HL-60 (cell line): ENCODE data around the gene MSX1.

ENCODE experiments used
- DNase-seq, 2 experiments: peaks; one replicate each; pipeline ENCODE4 v3.0.0-alpha.2; 2010 to 2020; ENCODE audit warnings: low read depth in 1 of 2, low spot score in 1 of 2
- H3K27ac ChIP-seq: fragments of 250-450 bp; sonication (Bioruptor Pico); replicated peaks from 2 replicates; pipeline ENCODE4 v1.5.1; 2020; ENCODE audit warnings: mild to moderate bottlenecking, moderate library complexity
- H3K27me3 ChIP-seq: fragments of 250-450 bp; sonication (Bioruptor Pico); 2 replicates; pipeline ENCODE4 v1.5.1; 2021; ENCODE audit warnings: mild to moderate bottlenecking, moderate library complexity; ENCODE audit not compliant: insufficient read depth, poor library complexity, severe bottlenecking
- H3K4me3 ChIP-seq: replicated peaks from 2 replicates; pipeline ENCODE4 v1.5.1; 2011; ENCODE audit warnings: mild to moderate bottlenecking, control low read depth, low read length; ENCODE audit not compliant: insufficient read depth
- GABPA ChIP-seq: IDR thresholded peaks from 2 replicates; pipeline ENCODE4 v1.6.1; 2012; ENCODE audit warnings: low read depth
- POLR2AphosphoS5 ChIP-seq: IDR thresholded peaks from 2 replicates; pipeline ENCODE4 v1.6.1; 2012; ENCODE audit warnings: low read depth
- SPI1 ChIP-seq: IDR thresholded peaks from 2 replicates; pipeline ENCODE4 v1.6.1; 2012; ENCODE audit warnings: low read depth, mild to moderate bottlenecking, borderline replicate concordance
- TF ChIP-seq, protein P1 (sequence below): IDR thresholded peaks from 2 replicates; pipeline ENCODE4 v1.6.1; 2012; ENCODE audit warnings: low read depth; ENCODE audit not compliant: insufficient replicate concordance
- TF ChIP-seq, protein P2 (sequence below): IDR thresholded peaks from one replicate; pipeline ENCODE4 v1.5.1; 2011; ENCODE audit warnings: low read length, control low read depth, inconsistent platforms; ENCODE audit not compliant: insufficient read depth

MSX1 gene

DNA sequence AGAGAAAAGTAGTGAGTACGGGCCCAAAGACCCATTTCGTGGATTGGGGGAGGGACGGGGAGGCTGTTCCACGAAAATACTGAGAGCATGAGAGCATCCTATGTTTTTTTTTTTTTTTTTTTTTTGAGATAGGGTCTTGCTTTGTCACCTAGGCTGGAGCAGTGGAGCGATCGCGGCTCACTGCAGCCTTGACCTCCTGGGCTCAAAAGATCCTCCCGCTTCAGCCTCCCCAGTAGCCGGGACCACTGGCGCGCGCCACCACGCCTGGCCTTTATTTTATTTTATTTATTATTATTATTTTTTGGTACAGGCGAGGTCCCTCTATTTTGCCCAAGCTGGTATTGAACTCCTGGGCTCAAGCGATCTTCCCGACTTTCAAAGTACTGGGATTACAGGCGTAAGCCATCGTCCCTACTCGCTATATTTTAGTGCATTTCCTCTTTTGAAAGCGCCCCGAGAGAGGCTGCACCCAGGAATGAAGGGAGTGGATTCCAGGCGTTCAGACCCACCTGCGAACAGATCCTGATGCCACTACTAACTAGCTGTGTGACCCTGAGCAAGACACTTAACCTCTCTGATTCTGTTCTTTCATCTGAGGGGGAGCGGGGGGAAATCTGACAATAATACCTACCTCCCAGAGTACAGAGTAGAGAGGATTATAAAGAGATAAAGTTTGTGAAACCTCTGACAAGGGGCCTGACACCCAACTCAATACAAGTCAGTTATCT lies 5.4 kb upstream of the MSX1 start:
- peaks cover 66% of the 10 kb centered on the region for H3K27me3 ChIP-seq
- H3K4me3 ChIP-seq: no peak overlapping the region
- no peak for DNase-seq
- H3K27ac ChIP-seq: no peak overlapping the region
- no peak for TF ChIP-seq GABPA
- TF ChIP-seq SPI1: no peak
- TF ChIP-seq, protein P1, sequence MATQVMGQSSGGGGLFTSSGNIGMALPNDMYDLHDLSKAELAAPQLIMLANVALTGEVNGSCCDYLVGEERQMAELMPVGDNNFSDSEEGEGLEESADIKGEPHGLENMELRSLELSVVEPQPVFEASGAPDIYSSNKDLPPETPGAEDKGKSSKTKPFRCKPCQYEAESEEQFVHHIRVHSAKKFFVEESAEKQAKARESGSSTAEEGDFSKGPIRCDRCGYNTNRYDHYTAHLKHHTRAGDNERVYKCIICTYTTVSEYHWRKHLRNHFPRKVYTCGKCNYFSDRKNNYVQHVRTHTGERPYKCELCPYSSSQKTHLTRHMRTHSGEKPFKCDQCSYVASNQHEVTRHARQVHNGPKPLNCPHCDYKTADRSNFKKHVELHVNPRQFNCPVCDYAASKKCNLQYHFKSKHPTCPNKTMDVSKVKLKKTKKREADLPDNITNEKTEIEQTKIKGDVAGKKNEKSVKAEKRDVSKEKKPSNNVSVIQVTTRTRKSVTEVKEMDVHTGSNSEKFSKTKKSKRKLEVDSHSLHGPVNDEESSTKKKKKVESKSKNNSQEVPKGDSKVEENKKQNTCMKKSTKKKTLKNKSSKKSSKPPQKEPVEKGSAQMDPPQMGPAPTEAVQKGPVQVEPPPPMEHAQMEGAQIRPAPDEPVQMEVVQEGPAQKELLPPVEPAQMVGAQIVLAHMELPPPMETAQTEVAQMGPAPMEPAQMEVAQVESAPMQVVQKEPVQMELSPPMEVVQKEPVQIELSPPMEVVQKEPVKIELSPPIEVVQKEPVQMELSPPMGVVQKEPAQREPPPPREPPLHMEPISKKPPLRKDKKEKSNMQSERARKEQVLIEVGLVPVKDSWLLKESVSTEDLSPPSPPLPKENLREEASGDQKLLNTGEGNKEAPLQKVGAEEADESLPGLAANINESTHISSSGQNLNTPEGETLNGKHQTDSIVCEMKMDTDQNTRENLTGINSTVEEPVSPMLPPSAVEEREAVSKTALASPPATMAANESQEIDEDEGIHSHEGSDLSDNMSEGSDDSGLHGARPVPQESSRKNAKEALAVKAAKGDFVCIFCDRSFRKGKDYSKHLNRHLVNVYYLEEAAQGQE: no peak
- TF ChIP-seq, protein P2, sequence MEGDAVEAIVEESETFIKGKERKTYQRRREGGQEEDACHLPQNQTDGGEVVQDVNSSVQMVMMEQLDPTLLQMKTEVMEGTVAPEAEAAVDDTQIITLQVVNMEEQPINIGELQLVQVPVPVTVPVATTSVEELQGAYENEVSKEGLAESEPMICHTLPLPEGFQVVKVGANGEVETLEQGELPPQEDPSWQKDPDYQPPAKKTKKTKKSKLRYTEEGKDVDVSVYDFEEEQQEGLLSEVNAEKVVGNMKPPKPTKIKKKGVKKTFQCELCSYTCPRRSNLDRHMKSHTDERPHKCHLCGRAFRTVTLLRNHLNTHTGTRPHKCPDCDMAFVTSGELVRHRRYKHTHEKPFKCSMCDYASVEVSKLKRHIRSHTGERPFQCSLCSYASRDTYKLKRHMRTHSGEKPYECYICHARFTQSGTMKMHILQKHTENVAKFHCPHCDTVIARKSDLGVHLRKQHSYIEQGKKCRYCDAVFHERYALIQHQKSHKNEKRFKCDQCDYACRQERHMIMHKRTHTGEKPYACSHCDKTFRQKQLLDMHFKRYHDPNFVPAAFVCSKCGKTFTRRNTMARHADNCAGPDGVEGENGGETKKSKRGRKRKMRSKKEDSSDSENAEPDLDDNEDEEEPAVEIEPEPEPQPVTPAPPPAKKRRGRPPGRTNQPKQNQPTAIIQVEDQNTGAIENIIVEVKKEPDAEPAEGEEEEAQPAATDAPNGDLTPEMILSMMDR: no peak
- TF ChIP-seq POLR2AphosphoS5: no peak

DNA sequence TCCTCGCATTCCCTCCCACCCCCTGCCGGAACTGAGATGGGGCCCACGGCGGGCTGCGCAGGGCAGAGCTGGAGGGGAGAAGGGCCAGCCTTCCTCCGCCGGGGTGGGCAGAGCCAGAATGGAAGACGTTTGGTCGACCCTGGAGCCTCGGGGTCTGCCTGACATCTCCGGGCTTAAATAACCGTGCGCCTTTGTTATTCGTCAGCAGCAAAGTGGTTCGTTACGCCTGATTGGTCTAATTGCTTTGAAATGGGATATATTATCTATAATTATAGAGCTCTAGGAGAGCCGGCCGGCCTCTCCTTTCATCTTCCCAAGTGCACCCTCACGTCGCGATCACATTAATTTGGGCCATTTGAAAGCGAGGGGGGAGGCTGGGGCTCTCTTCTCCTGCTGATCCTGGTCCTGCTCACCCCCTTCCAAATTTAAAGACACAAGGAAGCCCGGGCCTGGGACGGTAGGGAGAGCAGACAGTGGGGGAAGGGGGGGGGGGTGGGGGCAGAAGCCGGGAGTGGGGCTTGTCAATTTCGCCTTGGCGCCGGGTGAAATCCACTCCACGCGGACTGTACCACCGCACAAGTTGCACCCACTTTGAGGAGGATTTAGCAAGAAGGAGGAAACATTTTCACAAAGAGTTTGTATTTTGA lies 4.7 kb upstream of the MSX1 start:
- Histone ChIP-seq H3K27ac (no peak overlapping the region), H3K27me3 (peaks cover 68% of the 10 kb centered on the region), H3K4me3 (no peak overlapping the region)
- no peak for TF ChIP-seq GABPA
- TF ChIP-seq, protein P2: no peak
- no peak for TF ChIP-seq POLR2AphosphoS5
- no peak for TF ChIP-seq SPI1
- TF ChIP-seq, protein P1: no peak
- no peak for DNase-seq

DNA sequence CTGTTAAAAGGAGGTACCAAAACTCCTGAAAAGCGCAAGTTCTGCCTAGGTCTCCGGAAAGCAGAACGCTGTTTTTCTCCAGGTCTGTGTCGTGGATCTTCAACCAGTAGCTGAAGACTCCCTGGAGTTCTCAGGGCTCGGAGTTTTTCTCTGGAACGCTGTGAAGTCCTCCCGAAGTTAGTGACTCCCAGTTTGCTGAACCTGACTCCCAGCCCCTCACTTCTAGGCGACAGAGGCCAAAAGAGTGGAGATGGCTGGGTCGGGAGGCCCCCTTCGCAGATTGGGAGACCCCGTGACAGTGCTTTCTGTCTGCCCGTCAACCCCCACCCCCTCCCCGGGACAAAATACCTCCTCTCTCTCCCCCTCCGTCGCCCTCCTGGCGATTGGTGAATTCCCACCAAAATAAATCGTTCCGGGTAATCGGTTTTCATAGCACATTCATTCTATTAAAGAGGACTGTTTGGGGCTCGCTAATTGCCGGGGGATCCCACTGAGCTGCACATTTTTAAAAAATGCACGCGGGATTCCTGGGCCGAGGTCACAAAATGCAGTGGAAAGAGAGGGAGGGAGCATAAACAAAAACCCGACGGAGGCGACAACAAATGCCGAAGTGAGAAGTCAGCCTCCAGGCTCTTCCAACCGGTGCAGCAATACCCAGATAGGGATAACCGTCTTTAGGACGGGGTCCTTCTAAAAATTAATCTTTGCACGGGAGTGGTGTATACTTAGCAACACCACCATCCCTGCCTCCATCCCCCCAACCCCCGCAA lies 4.0 kb upstream of the MSX1 start:
- H3K27me3 ChIP-seq: peaks cover 72% of the 10 kb centered on the region
- DNase-seq: no peak
- no peak overlapping the region for H3K27ac ChIP-seq
- no peak overlapping the region for H3K4me3 ChIP-seq
- TF ChIP-seq GABPA: no peak
- TF ChIP-seq, protein P1: no peak
